Fibroblast of lung (primary cell): ENCODE data around the gene ATP11A. TPM values are rescaled to one million over a fixed set of nuclear protein-coding genes. Genes with fewer than 3 reads are reported as not detected.
"Not testable (repeated sequence)": the region's sequence is repeated elsewhere in the genome, so short reads cannot be mapped to it uniquely, and the experiment has no call there.

Experiments used
- DNase-seq, 2 donors: peaks; one replicate each; pipeline versions ENCODE4 v3.0.0 to v3.0.0-alpha.2; 2010; ENCODE audit warnings: low read depth in 2 of 2
- H2AFZ ChIP-seq: 2 replicates; pipeline ENCODE4 v1.5.1; 2012; ENCODE audit warnings: low read length, control low read depth, inconsistent platforms
- H3K27ac ChIP-seq: 2 replicates; pipeline ENCODE4 v1.5.1; 2011; ENCODE audit warnings: low read length, control low read depth; ENCODE audit not compliant: insufficient read depth
- H3K27me3 ChIP-seq: 2 replicates; pipeline ENCODE4 v1.5.1; 2011; ENCODE audit warnings: mild to moderate bottlenecking, low read length; ENCODE audit not compliant: control insufficient read depth, insufficient read depth
- H3K36me3 ChIP-seq: 2 replicates; pipeline ENCODE4 v1.5.1; 2011; ENCODE audit warnings: low read length; ENCODE audit not compliant: control insufficient read depth, insufficient read depth
- H3K4me1 ChIP-seq: 2 replicates; pipeline ENCODE4 v1.5.1; 2011; ENCODE audit warnings: low read length; ENCODE audit not compliant: control insufficient read depth, insufficient read depth; ENCODE audit errors: extremely low read depth
- H3K4me2 ChIP-seq: 2 replicates; pipeline ENCODE4 v1.5.1; 2011; ENCODE audit warnings: low read length, control low read depth; ENCODE audit not compliant: insufficient read depth; ENCODE audit errors: extremely low read depth
- H3K4me3 ChIP-seq, 4 experiments: fragments of 200-600 bp in 1 of 4; sonication (generic) in 1 of 4; replicated peaks in 1 of 4; 2 replicates each; pipeline ENCODE4 v1.5.1; 2011 to 2016; ENCODE audit warnings: low read length in 4 of 4, low read depth in 3 of 4, mild to moderate bottlenecking in 3 of 4, control low read depth in 2 of 4, inconsistent platforms in 1 of 4, mixed read lengths in 1 of 4; ENCODE audit not compliant: insufficient read depth in 1 of 4; ENCODE audit errors: control extremely low read depth in 1 of 4
- H3K79me2 ChIP-seq: 2 replicates; pipeline ENCODE4 v1.5.1; 2012; ENCODE audit warnings: mild to moderate bottlenecking, low read length, inconsistent platforms; ENCODE audit not compliant: control insufficient read depth, insufficient read depth
- H3K9ac ChIP-seq: 2 replicates; pipeline ENCODE4 v1.5.1; 2011; ENCODE audit warnings: mild to moderate bottlenecking, low read length, control low read depth; ENCODE audit not compliant: insufficient read depth
- H3K9me3 ChIP-seq: 2 replicates; pipeline ENCODE4 v1.5.1; 2012; ENCODE audit warnings: low read depth, low read length; ENCODE audit not compliant: control insufficient read depth, insufficient read depth
- H4K20me1 ChIP-seq: 2 replicates; pipeline ENCODE4 v1.5.1; 2011; ENCODE audit warnings: low read length; ENCODE audit not compliant: control insufficient read depth, insufficient read depth; ENCODE audit errors: extremely low read depth
- EZH2 ChIP-seq: IDR thresholded peaks from 2 replicates; pipeline ENCODE4 v1.5.1; 2012; ENCODE audit warnings: low read length, control low read depth, mild to moderate bottlenecking; ENCODE audit errors: missing control alignments
- polyA plus RNA-seq, 2 donors: library from polyadenylated mRNA; depleted of rRNA in 1 of 2; stranded (reverse) in 1 of 2; unstranded in 1 of 2; fragments of >200 nt; gene quantifications; 2 replicates each; pipeline ENCODE4 v1.2.1, GENCODE V29; 2011 to 2012; ENCODE audit warnings: missing spikeins in 1 of 2
- total RNA-seq: library from RNA; depleted of rRNA; stranded (reverse); fragments of >200 nt; gene quantifications from 2 replicates; pipeline ENCODE4 v1.2.1, GENCODE V29; 2014
- TF ChIP-seq, protein P1 (sequence below), 2 donors: IDR thresholded peaks in 1 of 2; conservative IDR thresholded peaks in 1 of 2; 1 replicate in 1 of 2; 2 replicates in 1 of 2; pipeline ENCODE4 v1.5.1; 2011 to 2012; ENCODE audit warnings: low read length in 2 of 2, control low read depth in 1 of 2, inconsistent platforms in 1 of 2, low read depth in 1 of 2, mild to moderate bottlenecking in 1 of 2

ATP11A gene
- total and polyA plus RNA-seq, 2 donors (not counting 1 experiment from before 2014, with no cell fraction given), result 2.3 to 7.8 TPM

DNA sequence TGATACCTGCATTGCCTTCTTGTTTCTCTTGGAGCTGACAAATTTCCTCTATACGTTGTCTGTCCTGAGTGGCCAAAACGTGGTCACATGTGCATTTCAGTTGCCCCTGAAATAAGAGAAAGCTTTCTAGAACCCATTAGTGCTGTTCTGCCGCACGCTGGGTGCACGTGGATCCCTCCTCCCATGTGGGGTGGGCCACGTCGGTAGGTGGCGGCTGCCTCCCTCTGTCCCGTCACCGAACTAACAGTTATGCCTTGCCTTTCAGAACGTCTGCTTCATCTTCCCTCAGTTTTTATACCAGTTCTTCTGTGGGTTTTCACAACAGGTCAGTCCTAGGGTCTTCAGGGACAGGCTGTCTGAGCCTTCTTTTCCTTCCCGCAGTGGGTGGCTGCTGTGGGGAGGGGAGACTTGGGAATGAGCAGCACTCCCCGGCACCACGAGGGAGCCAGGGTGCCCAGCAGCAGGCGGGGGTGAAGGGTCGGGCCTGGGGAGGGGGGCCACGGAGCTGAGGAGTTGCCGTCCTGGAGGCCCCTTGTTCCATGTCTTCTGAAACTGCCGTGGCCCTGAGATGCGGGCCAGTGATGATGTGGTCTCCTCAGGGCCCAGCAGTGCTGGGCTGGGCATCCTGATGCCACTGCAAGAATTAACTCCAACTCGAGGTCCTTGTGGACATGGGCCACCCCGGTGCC lies 169.4 kb downstream of the ATP11A start:
- Histone ChIP-seq H3K4me3 (no peak overlapping the region), H3K27ac (no peak overlapping the region), H3K4me1 (no peaks in the 10 kb centered on the region), H3K27me3 (no peaks in the 10 kb centered on the region), H3K9me3 (no peaks in the 10 kb centered on the region), H3K36me3 (no peaks in the 10 kb centered on the region), H2AFZ (no peak overlapping the region), H3K9ac (no peak overlapping the region), H4K20me1 (no peaks in the 10 kb centered on the region), H3K79me2 (no peaks in the 10 kb centered on the region), H3K4me2 (no peak overlapping the region)
- TF ChIP-seq, protein P1, sequence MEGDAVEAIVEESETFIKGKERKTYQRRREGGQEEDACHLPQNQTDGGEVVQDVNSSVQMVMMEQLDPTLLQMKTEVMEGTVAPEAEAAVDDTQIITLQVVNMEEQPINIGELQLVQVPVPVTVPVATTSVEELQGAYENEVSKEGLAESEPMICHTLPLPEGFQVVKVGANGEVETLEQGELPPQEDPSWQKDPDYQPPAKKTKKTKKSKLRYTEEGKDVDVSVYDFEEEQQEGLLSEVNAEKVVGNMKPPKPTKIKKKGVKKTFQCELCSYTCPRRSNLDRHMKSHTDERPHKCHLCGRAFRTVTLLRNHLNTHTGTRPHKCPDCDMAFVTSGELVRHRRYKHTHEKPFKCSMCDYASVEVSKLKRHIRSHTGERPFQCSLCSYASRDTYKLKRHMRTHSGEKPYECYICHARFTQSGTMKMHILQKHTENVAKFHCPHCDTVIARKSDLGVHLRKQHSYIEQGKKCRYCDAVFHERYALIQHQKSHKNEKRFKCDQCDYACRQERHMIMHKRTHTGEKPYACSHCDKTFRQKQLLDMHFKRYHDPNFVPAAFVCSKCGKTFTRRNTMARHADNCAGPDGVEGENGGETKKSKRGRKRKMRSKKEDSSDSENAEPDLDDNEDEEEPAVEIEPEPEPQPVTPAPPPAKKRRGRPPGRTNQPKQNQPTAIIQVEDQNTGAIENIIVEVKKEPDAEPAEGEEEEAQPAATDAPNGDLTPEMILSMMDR (conservative IDR thresholded peaks at IDR 0.05 in 1 of 2, IDR thresholded peaks at IDR 0.05 in 1 of 2; ENCODE audit: low read depth in 1 of 2, low read length in 2 of 2), result no peak
- TF ChIP-seq EZH2, result no peak
- no peak for DNase-seq

DNA sequence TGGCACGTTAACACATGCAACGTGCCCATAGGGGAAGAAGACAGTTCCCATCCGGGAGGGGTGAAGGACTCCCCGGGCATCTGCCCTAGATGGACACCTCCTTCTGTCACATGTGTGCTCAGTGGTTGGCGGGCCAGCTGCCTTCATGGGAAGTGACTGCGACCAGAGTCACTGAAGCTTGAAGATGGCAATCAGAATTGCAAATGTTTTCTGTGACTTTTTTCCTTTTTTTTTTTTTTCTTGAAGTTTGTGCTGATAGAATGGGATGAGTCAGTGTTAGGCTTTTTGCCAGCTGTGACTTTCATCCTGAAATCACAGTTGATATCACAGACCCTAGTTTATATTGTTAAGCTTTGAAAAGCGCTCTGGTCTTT lies 170.0 kb downstream of the ATP11A start:
- H3K4me2 ChIP-seq, result no peak overlapping the region
- H3K27me3 ChIP-seq, result no peaks in the 10 kb centered on the region
- H4K20me1 ChIP-seq, result no peaks in the 10 kb centered on the region
- TF ChIP-seq, protein P1 (conservative IDR thresholded peaks at IDR 0.05 in 1 of 2, IDR thresholded peaks at IDR 0.05 in 1 of 2; ENCODE audit: low read depth in 1 of 2, low read length in 2 of 2), result no peak
- no peak for TF ChIP-seq EZH2
- no peak overlapping the region for H2AFZ ChIP-seq
- H3K27ac ChIP-seq, result no peak overlapping the region
- no peaks in the 10 kb centered on the region for H3K9me3 ChIP-seq
- H3K36me3 ChIP-seq, result no peaks in the 10 kb centered on the region
- H3K79me2 ChIP-seq, result no peaks in the 10 kb centered on the region
- peak; percentile 50 to 69 for DNase-seq
- H3K4me3 ChIP-seq, result no peak overlapping the region
- no peak overlapping the region for H3K9ac ChIP-seq
- no peaks in the 10 kb centered on the region for H3K4me1 ChIP-seq

DNA sequence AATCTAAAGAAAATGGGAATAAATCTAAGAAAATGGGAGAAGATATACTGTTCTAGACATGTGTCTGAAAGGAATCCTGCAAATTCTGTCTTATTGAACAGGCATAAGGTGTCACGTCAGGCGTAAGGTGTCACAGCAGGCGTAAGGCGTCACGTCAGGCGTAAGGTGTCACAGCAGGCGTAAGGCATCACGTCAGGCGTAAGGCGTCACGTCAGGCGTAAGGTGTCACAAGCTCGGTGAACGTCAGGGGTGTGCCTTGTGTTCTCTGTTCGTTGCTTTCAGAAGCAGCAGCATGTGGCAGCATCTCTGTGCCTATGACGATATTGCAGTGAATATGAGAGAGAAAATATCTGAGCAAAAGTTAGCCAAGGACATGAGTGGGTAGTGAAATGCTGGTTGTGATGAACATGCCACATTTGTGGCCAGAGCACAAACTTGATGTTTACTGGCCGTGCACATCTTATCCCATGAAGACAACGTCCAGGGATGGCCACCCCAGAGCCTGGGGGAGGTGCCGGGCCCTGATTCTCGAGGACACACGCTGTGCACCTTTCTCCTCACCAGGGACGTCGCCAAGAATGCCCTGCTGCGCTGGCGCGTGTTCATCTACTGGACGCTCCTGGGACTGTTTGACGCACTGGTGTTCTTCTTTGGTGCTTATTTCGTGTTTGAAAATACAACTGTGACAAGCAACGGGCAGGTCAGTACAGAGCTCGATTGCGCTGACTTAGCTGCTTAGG lies 172.2 kb downstream of the ATP11A start:
- Histone ChIP-seq H3K36me3 (no peaks in the 10 kb centered on the region), H3K4me3 (no peak overlapping the region), H3K4me1 (no peaks in the 10 kb centered on the region), H4K20me1 (no peaks in the 10 kb centered on the region), H3K79me2 (no peaks in the 10 kb centered on the region), H2AFZ (no peak overlapping the region), H3K27me3 (no peaks in the 10 kb centered on the region), H3K9me3 (no peaks in the 10 kb centered on the region), H3K4me2 (no peak overlapping the region), H3K27ac (no peak overlapping the region), H3K9ac (no peak overlapping the region)
- DNase-seq, result no peak
- TF ChIP-seq, protein P1 (conservative IDR thresholded peaks at IDR 0.05 in 1 of 2, IDR thresholded peaks at IDR 0.05 in 1 of 2; ENCODE audit: low read depth in 1 of 2, low read length in 2 of 2), result no peak
- no peak for TF ChIP-seq EZH2

DNA sequence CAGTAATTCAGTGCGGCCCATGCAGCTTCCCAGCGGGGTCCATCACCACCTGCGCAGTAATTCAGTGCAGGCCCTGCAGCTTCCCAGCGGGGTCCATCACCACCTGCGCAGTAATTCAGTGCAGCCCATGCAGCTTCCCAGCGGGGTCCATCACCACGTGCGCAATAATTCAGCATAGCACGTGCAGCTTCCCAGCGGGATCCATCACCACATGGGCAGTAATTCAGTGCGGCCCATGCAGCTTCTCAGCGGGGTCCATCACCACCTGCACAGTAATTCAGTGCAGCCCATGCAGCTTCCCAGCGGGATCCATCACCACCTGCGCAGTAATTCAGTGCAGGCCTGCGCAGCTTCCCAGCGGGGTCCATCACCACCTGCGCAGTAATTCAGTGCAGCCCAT lies 173.5 kb downstream of the ATP11A start:
- not testable (repeated sequence) for DNase-seq, H3K4me2 ChIP-seq, H3K36me3 ChIP-seq

More for the DNA sequence above, 173.5 kb downstream of the ATP11A start:
- not testable (repeated sequence) for H3K27me3 ChIP-seq, H3K9me3 ChIP-seq, H3K79me2 ChIP-seq, H3K27ac ChIP-seq, H3K4me1 ChIP-seq, H2AFZ ChIP-seq, H3K4me3 ChIP-seq, H4K20me1 ChIP-seq, H3K9ac ChIP-seq
